Measurements from ENCODE around the gene SPHK2. TPM values are rescaled to one million over a fixed set of nuclear protein-coding genes. Genes with fewer than 3 reads are reported as not detected.
"Not testable (repeated sequence)": the region's sequence is repeated elsewhere in the genome, so short reads cannot be mapped to it uniquely, and the experiment has no call there.

The SPHK2 gene
- total RNA-seq, 2 donors from 2014 or later, result 26.9 to 27.2 TPM

- H3K27ac Mint-ChIP-seq, result no peak overlapping the region
- no peak for ATAC-seq (replicated peaks in 1 of 2)
- DNase-seq, result no peak
- no peak overlapping the region for H3K4me3 Mint-ChIP-seq
- peaks cover 34% of the 10 kb centered on the region for H3K4me1 Mint-ChIP-seq (ENCODE audit: low read depth)
- no peaks in the 10 kb centered on the region for H3K27me3 Mint-ChIP-seq (ENCODE audit: low read depth)
- no peaks in the 10 kb centered on the region for H3K9me3 Mint-ChIP-seq
- H3K36me3 Mint-ChIP-seq (ENCODE audit: insufficient read depth in 2 of 2), result no peaks in the 10 kb centered on the region
Observed at GRCh38 chr19:48650974-48651682, 31.8 kb downstream of the SPHK2 start.

DNA sequence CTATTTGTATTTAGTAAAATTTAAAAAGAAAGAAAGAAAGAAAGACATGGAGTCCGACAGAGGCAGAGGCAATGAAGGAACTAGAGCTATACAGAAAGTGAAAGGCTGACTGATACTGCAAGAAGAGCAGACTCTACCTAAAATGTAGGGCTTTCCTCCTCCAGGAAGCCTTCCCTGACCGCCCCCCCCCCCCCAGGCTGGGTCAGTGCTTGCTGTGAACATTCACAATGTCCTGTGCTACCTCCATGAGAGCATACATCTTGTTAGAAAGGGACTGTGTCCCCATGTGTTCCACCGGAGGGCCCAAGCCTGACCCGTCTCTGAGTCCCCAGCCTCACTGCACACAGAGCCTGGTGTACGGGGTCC, 32.4 kb downstream of the SPHK2 start:
- no peak for DNase-seq
- Mint-ChIP-seq H3K27ac (no peak overlapping the region), H3K27me3 (ENCODE audit: low read depth) (no peaks in the 10 kb centered on the region), H3K36me3 (ENCODE audit: insufficient read depth in 2 of 2) (no peaks in the 10 kb centered on the region), H3K9me3 (no peaks in the 10 kb centered on the region), H3K4me1 (ENCODE audit: low read depth) (peaks cover 32% of the 10 kb centered on the region), H3K4me3 (no peak overlapping the region)
- no peak for ATAC-seq (replicated peaks in 1 of 2)

- Mint-ChIP-seq H3K36me3 (ENCODE audit: insufficient read depth in 2 of 2) (no peaks in the 10 kb centered on the region), H3K9me3 (no peaks in the 10 kb centered on the region), H3K4me1 (ENCODE audit: low read depth) (peaks cover 13% of the 10 kb centered on the region), H3K27me3 (ENCODE audit: low read depth) (no peaks in the 10 kb centered on the region), H3K4me3 (no peak overlapping the region), H3K27ac (no peak overlapping the region)
- DNase-seq (no peak), ATAC-seq (replicated peaks in 1 of 2) (no peak)
Observed at GRCh38 chr19:48654299-48655059, 35.2 kb downstream of the SPHK2 start.

DNA sequence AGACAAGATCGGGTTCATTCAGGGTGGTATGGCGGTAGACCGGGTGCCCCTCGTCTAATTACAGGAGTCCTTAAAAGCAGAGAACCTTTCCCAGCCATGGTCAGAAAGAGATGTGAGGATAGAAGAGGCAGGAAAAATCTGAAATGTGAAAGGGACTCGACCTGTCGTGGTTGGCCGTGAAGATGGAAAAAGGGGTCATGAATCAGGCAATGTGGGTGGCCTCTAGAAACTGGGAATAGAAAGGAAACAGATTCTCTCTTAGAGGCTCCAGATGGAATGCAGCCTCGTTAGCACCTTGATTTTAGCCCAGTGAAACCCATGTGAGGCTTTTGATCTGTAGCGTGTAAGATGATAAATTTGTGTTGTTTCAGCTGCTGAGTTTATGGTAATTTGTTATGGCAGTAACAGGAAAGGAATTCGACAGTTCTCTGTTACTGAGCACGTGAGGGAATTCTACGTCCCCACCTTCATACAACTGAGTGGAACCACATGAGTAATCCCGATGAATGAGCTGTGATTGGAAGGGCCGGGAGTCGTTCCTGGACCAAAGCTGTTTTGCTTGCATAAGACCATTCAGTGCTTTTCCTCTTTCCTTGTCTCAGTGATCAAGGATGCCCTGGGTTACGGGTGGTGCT, 37.7 kb downstream of the SPHK2 start:
- Mint-ChIP-seq H3K9me3 (no peaks in the 10 kb centered on the region), H3K27ac (no peak overlapping the region)

GRCh38 chr19:48657828-48658227, 38.5 kb downstream of the SPHK2 start:
- not testable (repeated sequence) for H3K27ac Mint-ChIP-seq; H3K4me1 Mint-ChIP-seq (ENCODE audit: low read depth); H3K4me3 Mint-ChIP-seq; H3K27me3 Mint-ChIP-seq (ENCODE audit: low read depth); ATAC-seq (replicated peaks in 1 of 2); H3K9me3 Mint-ChIP-seq; H3K36me3 Mint-ChIP-seq (ENCODE audit: insufficient read depth in 2 of 2); DNase-seq

More for the DNA sequence above, 37.7 kb downstream of the SPHK2 start:
- Mint-ChIP-seq H3K36me3 (ENCODE audit: insufficient read depth in 2 of 2) (no peaks in the 10 kb centered on the region), H3K4me1 (ENCODE audit: low read depth) (peaks cover 7% of the 10 kb centered on the region), H3K4me3 (no peak overlapping the region), H3K27me3 (ENCODE audit: low read depth) (no peaks in the 10 kb centered on the region)
- no peak for DNase-seq
- no peak for ATAC-seq (replicated peaks in 1 of 2)

GRCh38 chr19:48658483-48658882, 39.2 kb downstream of the SPHK2 start:
- Mint-ChIP-seq H3K4me1 (ENCODE audit: low read depth) (peaks cover 7% of the 10 kb centered on the region), H3K27ac (no peak overlapping the region)
- DNase-seq, result no peak

DNA sequence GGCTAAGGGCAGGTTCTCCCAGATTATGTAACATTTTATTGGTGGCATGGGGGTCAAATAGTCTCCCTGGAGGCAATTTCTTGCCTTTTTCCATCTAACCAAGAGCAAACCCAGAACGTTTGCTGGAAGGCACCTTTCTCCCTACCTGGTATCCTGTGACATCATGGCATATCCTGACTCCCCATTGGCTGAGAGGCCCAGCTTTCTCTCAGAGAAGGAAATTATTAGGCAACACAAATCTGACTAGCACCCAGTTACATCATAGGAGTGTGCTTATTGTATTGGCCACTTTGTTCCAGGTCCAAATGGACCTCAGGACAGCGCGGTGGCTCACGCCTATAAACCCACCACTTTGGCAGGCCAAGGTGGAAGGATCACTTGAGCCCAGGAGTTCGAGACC, 40.5 kb downstream of the SPHK2 start:
- H3K4me1 Mint-ChIP-seq (ENCODE audit: low read depth), result peaks cover 7% of the 10 kb centered on the region
- no peaks in the 10 kb centered on the region for H3K27me3 Mint-ChIP-seq (ENCODE audit: low read depth)
- ATAC-seq (replicated peaks in 1 of 2) (no peak), DNase-seq (no peak)
- H3K4me3 Mint-ChIP-seq, result no peak overlapping the region
- H3K27ac Mint-ChIP-seq, result no peak overlapping the region
- H3K9me3 Mint-ChIP-seq, result no peaks in the 10 kb centered on the region
- no peaks in the 10 kb centered on the region for H3K36me3 Mint-ChIP-seq (ENCODE audit: insufficient read depth in 2 of 2)

More at GRCh38 chr19:48658483-48658882, 39.2 kb downstream of the SPHK2 start:
- H3K27me3 Mint-ChIP-seq (ENCODE audit: low read depth), result no peaks in the 10 kb centered on the region
- no peaks in the 10 kb centered on the region for H3K36me3 Mint-ChIP-seq (ENCODE audit: insufficient read depth in 2 of 2)
- ATAC-seq (replicated peaks in 1 of 2), result no peak
- no peak overlapping the region for H3K4me3 Mint-ChIP-seq
- H3K9me3 Mint-ChIP-seq, result no peaks in the 10 kb centered on the region

GRCh38 chr19:48660852-48661710, 41.8 kb downstream of the SPHK2 start:
- no peaks in the 10 kb centered on the region for H3K27me3 Mint-ChIP-seq (ENCODE audit: low read depth)
- H3K27ac Mint-ChIP-seq, result peak overlapping the region; percentile 55
- no peaks in the 10 kb centered on the region for H3K36me3 Mint-ChIP-seq (ENCODE audit: insufficient read depth in 2 of 2)
- ATAC-seq (replicated peaks in 1 of 2) (peak; percentile 95 to 96), DNase-seq (peak; percentile 85 to 86)
- no peaks in the 10 kb centered on the region for H3K9me3 Mint-ChIP-seq
- peak overlapping the region; percentile 65 to 75 for H3K4me3 Mint-ChIP-seq
- peaks cover 7% of the 10 kb centered on the region for H3K4me1 Mint-ChIP-seq (ENCODE audit: low read depth)

DNA sequence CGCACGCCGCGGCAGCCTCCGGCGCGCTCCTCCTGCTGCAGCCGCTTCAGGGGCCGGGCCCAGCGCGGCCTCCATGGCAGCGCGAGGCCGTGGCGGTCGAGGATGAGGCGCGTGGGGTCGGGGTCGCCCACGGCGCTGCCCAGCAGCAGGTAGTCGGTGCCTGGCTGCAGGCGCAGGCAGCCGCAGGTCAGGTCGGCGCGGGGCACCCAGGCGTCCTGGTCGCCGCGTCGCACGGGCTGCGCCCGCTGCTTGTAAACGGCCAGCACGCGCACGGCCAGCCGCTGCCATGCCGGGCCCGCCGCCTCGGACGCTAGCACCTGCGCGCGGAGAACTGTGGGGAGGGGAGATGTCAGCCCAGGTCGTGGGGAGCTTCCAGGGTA, 42.4 kb downstream of the SPHK2 start:
- ATAC-seq (replicated peaks in 1 of 2), result no peak
- Mint-ChIP-seq H3K27me3 (ENCODE audit: low read depth) (no peaks in the 10 kb centered on the region), H3K27ac (no peak overlapping the region), H3K36me3 (ENCODE audit: insufficient read depth in 2 of 2) (no peaks in the 10 kb centered on the region), H3K4me1 (ENCODE audit: low read depth) (peaks cover 7% of the 10 kb centered on the region), H3K4me3 (no peak overlapping the region), H3K9me3 (no peaks in the 10 kb centered on the region)
- DNase-seq, result no peak

DNA sequence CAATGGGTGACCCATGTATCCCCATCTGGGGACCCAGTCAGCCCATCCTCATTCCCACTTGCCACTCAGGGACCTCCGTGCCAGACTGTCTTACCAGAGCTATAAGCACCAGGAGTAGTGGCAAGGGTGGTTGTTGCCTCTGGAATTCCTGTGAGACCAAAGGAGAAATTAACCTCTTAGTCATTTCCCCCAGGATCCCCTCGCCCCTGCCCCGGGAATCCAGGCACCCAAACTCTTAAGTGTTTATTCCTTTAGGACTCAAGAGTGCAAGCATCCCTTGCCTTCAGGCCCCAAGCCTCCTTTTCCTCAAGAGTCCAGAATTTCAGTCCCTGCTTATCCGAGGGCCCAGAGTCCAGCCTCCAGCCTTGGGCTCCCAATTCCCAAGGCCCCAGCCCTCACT, 44.4 kb downstream of the SPHK2 start:
- no peak for ATAC-seq (replicated peaks in 1 of 2)
- peaks cover 7% of the 10 kb centered on the region for H3K4me1 Mint-ChIP-seq (ENCODE audit: low read depth)

GRCh38 chr19:48664476-48664875, 45.2 kb downstream of the SPHK2 start:
- Mint-ChIP-seq H3K9me3 (peaks cover 0 to under 1% of the 10 kb centered on the region in 2 donors), H3K27me3 (ENCODE audit: low read depth) (no peaks in the 10 kb centered on the region), H3K4me1 (ENCODE audit: low read depth) (peaks cover 7% of the 10 kb centered on the region), H3K27ac (no peak overlapping the region), H3K36me3 (ENCODE audit: insufficient read depth in 2 of 2) (no peaks in the 10 kb centered on the region), H3K4me3 (no peak overlapping the region)
- ATAC-seq (replicated peaks in 1 of 2), result no peak
- DNase-seq, result no peak

More for the DNA sequence above, 44.4 kb downstream of the SPHK2 start:
- no peaks in the 10 kb centered on the region for H3K36me3 Mint-ChIP-seq (ENCODE audit: insufficient read depth in 2 of 2)
- H3K27ac Mint-ChIP-seq, result no peak overlapping the region
- no peaks in the 10 kb centered on the region for H3K9me3 Mint-ChIP-seq
- DNase-seq, result no peak
- no peaks in the 10 kb centered on the region for H3K27me3 Mint-ChIP-seq (ENCODE audit: low read depth)
- no peak overlapping the region for H3K4me3 Mint-ChIP-seq

GRCh38 chr19:48665786-48666185, 46.5 kb downstream of the SPHK2 start:
- no peak overlapping the region for H3K27ac Mint-ChIP-seq
- H3K9me3 Mint-ChIP-seq, result peaks cover 0 to 6% of the 10 kb centered on the region in 2 donors

More at GRCh38 chr19:48665786-48666185, 46.5 kb downstream of the SPHK2 start:
- ATAC-seq (replicated peaks in 1 of 2) (no peak), DNase-seq (no peak)
- Mint-ChIP-seq H3K27me3 (ENCODE audit: low read depth) (no peaks in the 10 kb centered on the region), H3K4me1 (ENCODE audit: low read depth) (peaks cover 4% of the 10 kb centered on the region), H3K4me3 (no peak overlapping the region), H3K36me3 (ENCODE audit: insufficient read depth in 2 of 2) (peaks cover 0 to 2% of the 10 kb centered on the region in 2 donors)
